ENCODE measurements around the gene LAMA3. TPM values are rescaled to one million over a fixed set of nuclear protein-coding genes. Genes with fewer than 3 reads are reported as not detected.

Gene LAMA3
- total RNA-seq, 1 donor from 2014 or later, result 8.4 TPM

Other genes with a start within 250 kb of the LAMA3 start
- 55.3 TPM for gene RIOK3, start 236.2 kb upstream of the LAMA3 start, total RNA-seq
- gene RMC1, start 185.9 kb upstream of the LAMA3 start, total RNA-seq, result 14.6 TPM
- 48.0 TPM for gene NPC1, start 102.9 kb upstream of the LAMA3 start, total RNA-seq
- 3.7 TPM for gene ANKRD29, start 26.5 kb upstream of the LAMA3 start, total RNA-seq

All from skeletal muscle tissue (tissue), 1 donor.